SK-N-SH (cell line): ENCODE measurements around the gene NAT9. TPM values are rescaled to one million over a fixed set of nuclear protein-coding genes. Genes with fewer than 3 reads are reported as not detected.

Experiments
- CTCF ChIA-PET: fragments of 300-600, 350-600 bp; formaldehyde crosslinking; extraction: SDS; loops from one replicate; lab custom pipeline; 2021; lab: Yijun Ruan, JAX
- POLR2A ChIA-PET: fragments of 350-600 bp; sonication (Branson Sonifier 250); formaldehyde crosslinking; extraction: SDS; loops from one replicate; lab custom pipeline; 2020; ENCODE audit warnings: antibody characterized with exemption, inconsistent platforms; lab: Yijun Ruan, JAX
- DNase-seq: peaks from one replicate; pipeline ENCODE4 v3.0.0; 2012
- H2AFZ ChIP-seq: fragments of 200-600 bp; sonication (generic); 2 replicates; pipeline ENCODE4 v1.8.1; 2016; ENCODE audit warnings: antibody characterized with exemption, mild to moderate bottlenecking, low read depth
- H3F3A ChIP-seq: fragments of 200-600 bp; sonication (generic); replicated peaks from 2 replicates; pipeline ENCODE3; 2016; ENCODE audit warnings: antibody characterized with exemption, mild to moderate bottlenecking; ENCODE audit not compliant: insufficient read depth
- H3K27ac ChIP-seq, 2 experiments: fragments of 200-500 bp in 1 of 2; fragments of 200-600 bp in 1 of 2; sonication (Bioruptor generic) in 1 of 2; sonication (generic), shearing (Covaris generic) in 1 of 2; 2 replicates each; pipeline versions ENCODE4 v1.5.1 to v1.6.1; 2014 to 2016; ENCODE audit warnings: low read depth in 2 of 2, inconsistent platforms in 1 of 2, low read length in 1 of 2, mild to moderate bottlenecking in 1 of 2, mixed read lengths in 1 of 2
- H3K27me3 ChIP-seq: fragments of 200-600 bp; sonication (generic), shearing (Covaris generic); 2 replicates; pipeline ENCODE4 v1.6.1; 2016; ENCODE audit warnings: mixed run types; ENCODE audit not compliant: insufficient read depth
- H3K36me3 ChIP-seq, 2 experiments: fragments of 200-500 bp in 1 of 2; fragments of 200-600 bp in 1 of 2; sonication (Bioruptor generic) in 1 of 2; sonication (generic) in 1 of 2; replicated peaks in 1 of 2; 2 replicates each; pipeline versions ENCODE3 to v1.5.1; 2014 to 2016; ENCODE audit warnings: low read length in 1 of 2, mild to moderate bottlenecking in 1 of 2; ENCODE audit not compliant: insufficient read depth in 2 of 2, control insufficient read depth in 1 of 2
- H3K4me1 ChIP-seq, 2 experiments: fragments of 200-500 bp in 1 of 2; fragments of 200-600 bp in 1 of 2; sonication (Bioruptor generic) in 1 of 2; sonication (generic), shearing (Covaris generic) in 1 of 2; 2 replicates each; pipeline versions ENCODE4 v1.5.1 to v1.6.1; 2014 to 2016; ENCODE audit warnings: low read depth in 1 of 2, low read length in 1 of 2, mixed run types in 1 of 2; ENCODE audit not compliant: insufficient read depth in 2 of 2, control insufficient read depth in 1 of 2
- H3K4me2 ChIP-seq: fragments of 200-600 bp; sonication (generic), shearing (Covaris generic); 2 replicates; pipeline ENCODE4 v1.6.1; 2017; ENCODE audit warnings: mixed run types
- H3K4me3 ChIP-seq, 2 experiments: fragments of 200-500 bp in 1 of 2; fragments of 200-600 bp in 1 of 2; sonication (Bioruptor generic) in 1 of 2; sonication (generic), shearing (Covaris generic) in 1 of 2; 2 replicates each; pipeline versions ENCODE4 v1.5.1 to v1.8.1; 2014 to 2016; ENCODE audit warnings: low read depth in 2 of 2, inconsistent platforms in 1 of 2, low read length in 1 of 2, mild to moderate bottlenecking in 1 of 2, mixed read lengths in 1 of 2, moderate library complexity in 1 of 2
- H3K79me2 ChIP-seq: fragments of 200-600 bp; sonication (generic); 2 replicates; pipeline ENCODE4 v1.8.1; 2017; ENCODE audit warnings: mild to moderate bottlenecking; ENCODE audit not compliant: insufficient read depth
- H3K9ac ChIP-seq: fragments of 200-600 bp; sonication (generic); 2 replicates; pipeline ENCODE4 v1.6.1; 2017; ENCODE audit warnings: mixed run types
- H3K9me2 ChIP-seq: fragments of 200-600 bp; sonication (generic); 2 replicates; pipeline ENCODE4 v1.6.1; 2017; ENCODE audit warnings: mixed run types
- H3K9me3 ChIP-seq: fragments of 200-600 bp; sonication (generic); 2 replicates; pipeline ENCODE4 v1.6.1; 2017; ENCODE audit warnings: mixed run types, mild to moderate bottlenecking, moderate library complexity
- H4K20me1 ChIP-seq: fragments of 200-600 bp; sonication (generic); 2 replicates; pipeline ENCODE4 v1.6.1; 2017; ENCODE audit warnings: mild to moderate bottlenecking, mixed run types; ENCODE audit not compliant: insufficient read depth
- ELF1 ChIP-seq: IDR thresholded peaks from 2 replicates; pipeline ENCODE4 v1.4.0; 2012
- EP300 ChIP-seq, 2 experiments: IDR thresholded peaks; 2 replicates each; pipeline versions ENCODE4 v1.4.0 to v1.6.1; 2012; ENCODE audit warnings: borderline replicate concordance in 1 of 2, low read depth in 1 of 2, low read length in 1 of 2
- EZH2phosphoT487 ChIP-seq: fragments of 200-600 bp; sonication (generic); IDR thresholded peaks from 2 replicates; pipeline ENCODE4 v1.6.1; 2017; ENCODE audit warnings: low read depth, mixed run types, mild to moderate bottlenecking, antibody characterized with exemption, moderate library complexity, borderline replicate concordance
- FOXJ3 ChIP-seq: sonication (generic); formaldehyde crosslinking; IDR thresholded peaks from 2 replicates; pipeline ENCODE4 v1.5.1; 2020; ENCODE audit warnings: mild to moderate bottlenecking, missing genetic modification reagents
- GABPA ChIP-seq: IDR thresholded peaks from 2 replicates; pipeline ENCODE4 v1.4.0; 2012; ENCODE audit warnings: low read depth, mild to moderate bottlenecking
- GATA2 ChIP-seq: sonication (generic); formaldehyde crosslinking; IDR thresholded peaks from 2 replicates; pipeline ENCODE4 v1.5.0; 2020; ENCODE audit warnings: mild to moderate bottlenecking, missing genetic modification reagents
- IRF3 ChIP-seq: fragments of 150-350 bp; IDR thresholded peaks from 2 replicates; pipeline ENCODE4 v1.6.1; 2016; ENCODE audit warnings: mild to moderate bottlenecking, low read depth, low read length
- MEF2A ChIP-seq: IDR thresholded peaks from 2 replicates; pipeline ENCODE4 v1.4.0; 2012; ENCODE audit warnings: low read depth, borderline replicate concordance
- MXI1 ChIP-seq: IDR thresholded peaks from 2 replicates; pipeline ENCODE4 v1.6.1; 2012; ENCODE audit warnings: mild to moderate bottlenecking, low read depth, low read length, improper control_type of control experiment
- PBX3 ChIP-seq: IDR thresholded peaks from 2 replicates; pipeline ENCODE4; 2012
- POLR2AphosphoS5 ChIP-seq: IDR thresholded peaks from 2 replicates; pipeline ENCODE4 v1.6.1; 2012; ENCODE audit warnings: low read depth, low read length
- RCOR1 ChIP-seq: fragments of 150-350 bp; IDR thresholded peaks from 2 replicates; pipeline ENCODE4 v1.6.1; 2017; ENCODE audit warnings: antibody characterized with exemption, low read length
- REST ChIP-seq: IDR thresholded peaks from 2 replicates; pipeline ENCODE4 v1.6.1; 2012; ENCODE audit warnings: mild to moderate bottlenecking, low read depth, low read length, moderate library complexity
- TAF1 ChIP-seq: IDR thresholded peaks from 2 replicates; pipeline ENCODE4 v1.6.1; 2012; ENCODE audit warnings: low read depth, mild to moderate bottlenecking, low read length, moderate library complexity, borderline replicate concordance
- USF2 ChIP-seq: fragments of 150-350 bp; IDR thresholded peaks from 2 replicates; pipeline ENCODE4 v1.6.1; 2017; ENCODE audit warnings: antibody characterized with exemption, low read length, low read depth, borderline replicate concordance
- YY1 ChIP-seq: IDR thresholded peaks from 2 replicates; pipeline ENCODE4 v1.4.0; 2012; ENCODE audit warnings: low read depth, mild to moderate bottlenecking
- WGBS: methylation state at CpG from one replicate; pipeline ENCODE4 v1.1.6; 2017; ENCODE audit warnings: low lambda C conversion rate; 5-methylcytosine and 5-hydroxymethylcytosine counted together
- polyA plus RNA-seq, 3 experiments: library from polyadenylated mRNA; depleted of rRNA; stranded (reverse); fragments of >200 nt; gene quantifications; 2 replicates each; pipeline ENCODE4 v1.2.3, GENCODE V29; 2012
- TF ChIP-seq, protein P1 (sequence below): IDR thresholded peaks from 2 replicates; pipeline ENCODE4 v1.4.0; 2012; ENCODE audit warnings: low read depth, borderline replicate concordance

NAT9 gene
- polyA plus RNA-seq, 1 of the 3 experiments (the other 2 are of a cell fraction), result 117 TPM

GRCh38 chr17:74792586-74793105 lies 16.5 kb upstream of the NAT9 start:
- Histone ChIP-seq H4K20me1 (no peaks in the 10 kb centered on the region), H3K4me1 (peaks cover 6% of the 10 kb centered on the region in 2 experiments; a peak in 2 of 4 replicates), H3K4me2 (no peak overlapping the region), H3K9ac (no peak overlapping the region), H3K9me3 (no peaks in the 10 kb centered on the region), H3K36me3 (peaks cover 26 to 52% of the 10 kb centered on the region in 2 experiments), H3K27me3 (no peaks in the 10 kb centered on the region), H2AFZ (no peak overlapping the region), H3K79me2 (no peaks in the 10 kb centered on the region), H3K9me2 (no peaks in the 10 kb centered on the region), H3K27ac (no peak overlapping the region), H3F3A (peaks cover 7% of the 10 kb centered on the region), H3K4me3 (no peak overlapping the region)
- TF ChIP-seq YY1 (no peak), MXI1 (no peak), POLR2AphosphoS5 (no peak), MEF2A (no peak), TAF1 (no peak), FOXJ3 (CRISPR knock-in tag) (no peak)
- WGBS, result 92% methylated on average over 12 of the region's 12 CpGs
- POLR2A ChIA-PET, result interaction anchor here (1.2 kb wide), 1 partner anchor 15 kb away, joined by 3 read pairs; no protein-coding TSS in a partner anchor
- DNase-seq, result no peak
- CTCF ChIA-PET, result interaction anchor here (0.6 to 98.1 kb wide), 13 partner anchors 13 to 818 kb away, joined by 3 to 3869 read pairs (median 46); partner anchors contain the start of genes FDXR, GRIN2C, NAT9 and NHERF1

DNA sequence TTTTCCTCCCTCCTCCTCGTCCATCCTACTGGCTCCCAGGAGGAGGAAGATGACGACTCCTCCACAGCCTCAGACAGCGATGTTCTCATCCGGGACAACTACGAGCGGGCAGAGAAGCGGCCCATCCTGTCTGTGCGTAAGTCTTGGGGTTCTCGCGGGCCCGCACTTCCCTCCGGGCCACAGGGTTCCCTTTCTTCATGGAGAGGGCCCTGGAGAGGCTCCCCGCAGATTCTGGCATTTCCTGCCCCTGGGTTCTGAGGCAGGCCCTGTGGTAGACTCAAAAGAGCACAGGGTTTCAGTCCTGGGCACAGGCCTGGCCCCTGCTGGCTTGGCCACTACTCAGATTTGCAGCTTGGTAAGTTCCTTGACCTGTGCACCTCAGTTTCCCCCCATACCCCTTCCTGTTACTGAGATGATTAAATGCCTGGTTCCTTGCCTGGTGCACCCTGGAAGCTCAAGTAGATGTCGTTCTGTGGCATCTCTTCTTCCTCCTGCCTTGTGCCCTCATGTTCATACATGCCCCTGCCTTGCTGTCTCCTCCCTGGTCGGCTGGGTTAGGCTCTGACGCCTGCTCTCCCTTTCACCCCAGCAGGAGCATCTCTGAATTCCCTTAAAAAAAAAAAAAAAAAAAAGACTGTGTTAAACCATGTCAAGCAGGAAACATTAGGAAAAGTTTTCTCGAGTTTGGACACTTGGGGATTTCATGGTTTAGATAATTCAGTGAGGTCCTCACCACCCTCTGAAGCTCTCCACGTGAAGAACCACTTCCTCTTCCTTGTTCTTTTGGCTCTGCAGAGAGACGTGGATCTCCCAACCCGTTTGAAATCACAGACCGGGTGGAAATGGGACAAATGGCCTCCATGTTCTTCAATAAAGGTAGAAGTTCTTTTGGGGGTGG lies 14.3 kb upstream of the NAT9 start:
- no peak overlapping the region for H3K4me3 ChIP-seq
- H3K9me2 ChIP-seq, result no peaks in the 10 kb centered on the region
- H3K4me2 ChIP-seq, result no peak overlapping the region
- CTCF ChIA-PET, result interaction anchor here (0.6 to 98.1 kb wide), 31 partner anchors 14 to 233 kb away, joined by 3 to 3869 read pairs (median 4); partner anchors contain the start of genes FADS6, FDXR, GRIN2C and MRPL58
- H3K9ac ChIP-seq, result no peak overlapping the region
- WGBS, result 82% methylated on average over 21 of the region's 21 CpGs
- POLR2A ChIA-PET, result interaction anchor here (1.4 kb wide), 1 partner anchor 17 kb away, joined by 5 read pairs; no protein-coding TSS in a partner anchor
- no peaks in the 10 kb centered on the region for H3K79me2 ChIP-seq
- H3K9me3 ChIP-seq, result no peaks in the 10 kb centered on the region
- no peaks in the 10 kb centered on the region for H3F3A ChIP-seq
- no peak for DNase-seq
- H2AFZ ChIP-seq, result no peak overlapping the region
- no peaks in the 10 kb centered on the region for H4K20me1 ChIP-seq
- H3K4me1 ChIP-seq, result no peaks in the 10 kb centered on the region; a peak in 1 of 4 replicates
- peaks cover 26 to 50% of the 10 kb centered on the region in 2 experiments for H3K36me3 ChIP-seq
- no peak overlapping the region for H3K27ac ChIP-seq
- H3K27me3 ChIP-seq, result no peaks in the 10 kb centered on the region
- TF ChIP-seq, protein P1, sequence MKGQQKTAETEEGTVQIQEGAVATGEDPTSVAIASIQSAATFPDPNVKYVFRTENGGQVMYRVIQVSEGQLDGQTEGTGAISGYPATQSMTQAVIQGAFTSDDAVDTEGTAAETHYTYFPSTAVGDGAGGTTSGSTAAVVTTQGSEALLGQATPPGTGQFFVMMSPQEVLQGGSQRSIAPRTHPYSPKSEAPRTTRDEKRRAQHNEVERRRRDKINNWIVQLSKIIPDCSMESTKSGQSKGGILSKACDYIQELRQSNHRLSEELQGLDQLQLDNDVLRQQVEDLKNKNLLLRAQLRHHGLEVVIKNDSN, result no peak
- TF ChIP-seq PBX3 (no peak), REST (no peak), RCOR1 (no peak), USF2 (no peak), YY1 (no peak), GATA2 (no peak), EZH2phosphoT487 (no peak), ELF1 (no peak), EP300 (IDR thresholded peaks at IDR 0.05; ENCODE audit: borderline replicate concordance in 1 of 2, low read depth in 1 of 2, low read length in 1 of 2) (no peak), IRF3 (no peak), GABPA (no peak)
